Inferior parietal cortex (tissue), 1 donor: Measurements from ENCODE around the gene RIPOR1.
"Not testable (repeated sequence)": the region's sequence is repeated elsewhere in the genome, so short reads cannot be mapped to it uniquely, and the experiment has no call there.

Experiments used
- DNase-seq: peaks from one replicate; pipeline ENCODE4 v3.0.0-alpha.2; 2016; ENCODE audit errors: extremely low spot score

The RIPOR1 gene

DNA sequence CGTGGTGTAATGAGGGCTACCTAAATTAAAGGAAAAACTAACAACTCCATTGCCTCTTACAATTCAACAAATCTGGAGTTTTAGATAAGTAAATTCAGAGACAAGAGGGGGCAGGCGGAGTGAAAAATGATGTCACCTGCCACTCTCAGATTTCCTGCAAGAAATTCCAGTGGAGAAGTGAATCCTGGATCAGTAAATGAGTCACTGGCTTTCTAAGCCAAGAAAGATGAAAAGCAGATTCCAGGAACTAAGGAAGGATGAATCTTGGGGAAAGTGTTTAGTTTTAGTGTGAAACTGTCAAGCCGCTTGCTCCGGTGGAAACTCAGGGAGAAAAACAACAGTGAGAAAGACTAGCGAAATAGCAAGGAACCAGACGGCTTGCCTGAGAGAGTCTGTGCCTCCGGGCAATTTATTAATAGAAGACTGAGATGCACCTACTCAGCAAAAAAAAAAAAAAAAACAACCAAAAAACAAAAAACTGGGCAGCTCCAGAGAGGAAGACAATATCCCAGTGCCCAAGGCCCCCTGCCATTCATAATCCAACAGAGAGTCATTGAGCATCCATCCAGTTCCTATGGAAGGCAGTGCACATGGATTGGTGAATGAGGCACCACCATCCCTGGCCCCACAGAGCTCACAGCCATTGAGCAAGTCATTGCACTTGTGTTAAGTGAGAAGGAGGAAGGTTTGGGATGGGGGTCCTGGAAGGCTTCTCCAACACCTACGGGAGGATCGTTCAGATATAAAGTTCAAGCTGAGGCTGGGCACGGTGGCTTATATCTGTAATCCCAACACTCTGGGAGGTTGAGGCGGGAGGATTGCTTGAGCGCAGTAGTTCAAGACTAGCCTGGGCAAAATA is 12.1 kb upstream of the RIPOR1 start:
- no peak for DNase-seq

DNA sequence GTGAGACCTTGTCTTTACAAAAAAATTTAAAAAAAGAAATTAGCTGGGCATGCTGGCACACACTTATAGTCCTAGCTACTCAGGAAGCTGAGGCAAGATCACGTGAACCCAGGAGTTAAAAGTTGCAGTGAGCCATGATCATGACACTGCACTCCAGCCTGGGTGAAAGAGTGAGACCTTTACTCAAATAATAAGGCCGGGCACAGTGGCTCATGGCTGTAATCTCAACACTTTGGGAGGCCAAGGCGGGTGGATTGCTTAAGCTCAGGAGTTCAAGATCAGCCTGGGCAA is 11.5 kb upstream of the RIPOR1 start:
- DNase-seq: no peak

DNA sequence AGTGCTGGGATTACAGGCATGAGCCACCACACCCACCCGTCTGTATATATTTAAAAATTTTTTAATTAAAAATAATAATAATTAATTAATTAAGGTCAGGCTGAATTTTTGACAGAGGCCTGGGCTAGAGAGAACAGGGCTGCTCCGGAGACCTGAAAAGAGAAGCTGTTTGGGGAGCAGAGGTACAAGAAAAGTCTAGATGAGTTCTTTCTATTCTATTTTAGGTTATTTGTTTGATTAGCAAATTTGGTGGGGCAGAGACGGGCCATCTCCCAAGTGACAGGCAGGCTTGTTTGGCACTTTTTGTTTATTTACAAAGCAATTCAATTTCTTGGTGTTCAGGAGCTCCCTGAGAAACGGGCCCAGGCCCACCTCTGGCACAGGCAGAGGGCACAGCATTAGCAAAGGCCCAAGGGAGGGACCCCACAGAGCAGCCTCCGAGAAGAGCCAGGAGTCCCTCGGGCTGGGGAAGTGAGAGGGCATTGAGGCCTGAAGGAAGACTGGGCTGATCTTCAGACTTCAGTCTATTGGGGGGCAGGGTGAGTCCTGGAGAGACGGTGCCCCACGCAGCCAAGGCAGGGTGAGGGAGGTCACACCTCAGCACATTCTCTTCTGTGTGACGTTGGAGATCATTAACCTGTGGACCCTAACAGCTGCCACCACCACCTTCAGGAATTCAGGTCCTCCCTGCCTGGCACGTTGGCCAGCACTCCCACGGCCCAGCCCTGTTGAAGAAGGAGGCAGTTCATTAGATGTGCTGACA is 10.8 kb upstream of the RIPOR1 start:
- no peak for DNase-seq

DNA sequence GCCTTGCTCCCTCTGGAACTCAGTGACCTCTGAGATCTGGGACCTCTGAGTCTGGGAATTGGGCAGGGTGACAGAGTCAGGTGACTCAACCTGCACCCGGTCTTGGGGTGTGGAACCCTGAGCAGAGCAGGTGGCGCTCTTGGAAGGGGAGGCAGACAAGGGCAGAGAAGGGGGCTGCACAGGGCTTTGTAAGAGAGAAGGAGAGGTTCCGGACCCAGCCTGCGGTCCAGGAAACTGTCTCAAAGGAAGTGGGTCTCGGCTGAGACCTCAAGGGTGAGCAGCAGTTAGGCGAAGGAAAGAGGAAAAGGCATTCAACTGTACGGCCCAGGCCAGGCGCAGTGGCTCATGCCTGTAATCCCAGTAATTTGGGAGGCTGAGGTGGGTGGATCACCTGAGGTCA is 10.0 kb upstream of the RIPOR1 start:
- DNase-seq: no peak

DNA sequence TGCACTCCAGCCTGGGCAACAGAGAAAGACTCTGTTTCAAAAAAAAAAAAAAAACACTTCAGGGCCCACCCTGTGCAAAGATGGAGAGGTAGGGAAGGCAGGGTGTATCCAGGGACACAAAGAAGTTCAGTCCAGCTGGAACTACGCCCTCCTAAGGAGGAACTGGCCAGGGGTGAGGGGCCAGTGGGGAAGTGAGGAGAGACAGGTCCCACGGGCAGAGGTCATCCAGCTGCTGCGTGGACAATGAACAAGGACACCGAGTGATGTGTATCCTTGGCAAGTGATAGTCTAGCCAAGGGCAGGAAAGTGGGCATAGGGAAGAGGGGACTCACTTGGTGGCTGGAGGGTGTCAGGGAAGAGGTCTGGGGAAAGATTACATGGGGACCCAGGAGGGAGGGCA is 9.4 kb upstream of the RIPOR1 start:
- no peak for DNase-seq

DNA sequence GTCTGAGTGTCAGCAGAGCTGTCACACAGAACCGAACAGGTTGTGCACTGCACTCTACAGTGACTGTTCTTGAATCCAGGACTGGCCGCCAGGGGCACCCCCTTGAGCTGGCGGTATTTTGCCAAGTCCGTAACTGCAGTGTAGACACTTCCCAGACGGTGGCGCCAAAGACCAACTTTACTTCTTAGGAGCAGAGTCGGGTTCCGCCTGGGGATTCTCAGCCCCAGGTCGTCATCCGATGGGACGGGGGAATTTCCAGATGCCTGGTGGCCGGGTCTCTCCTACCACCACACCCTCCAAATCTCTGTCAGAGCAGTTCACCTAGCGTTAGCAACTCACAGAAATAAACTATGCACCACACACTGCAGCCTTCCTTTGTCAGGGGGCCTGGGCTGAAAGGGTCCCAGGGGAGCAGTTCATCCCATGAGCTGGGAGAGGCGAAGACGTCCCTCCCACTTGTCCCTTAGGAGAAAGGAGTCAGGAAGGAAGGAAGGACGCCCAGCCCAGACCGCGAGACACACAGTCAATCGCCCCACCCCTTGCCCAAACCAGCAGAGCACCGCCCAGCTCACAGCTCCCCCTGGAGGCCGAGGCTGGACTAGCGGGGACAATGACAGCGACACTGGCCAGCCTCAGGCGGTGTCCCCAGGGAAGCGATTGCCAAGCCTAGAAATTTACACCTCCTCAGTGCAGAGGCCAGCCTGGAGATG is 7.4 kb upstream of the RIPOR1 start:
- peak; percentile 99 for DNase-seq

DNA sequence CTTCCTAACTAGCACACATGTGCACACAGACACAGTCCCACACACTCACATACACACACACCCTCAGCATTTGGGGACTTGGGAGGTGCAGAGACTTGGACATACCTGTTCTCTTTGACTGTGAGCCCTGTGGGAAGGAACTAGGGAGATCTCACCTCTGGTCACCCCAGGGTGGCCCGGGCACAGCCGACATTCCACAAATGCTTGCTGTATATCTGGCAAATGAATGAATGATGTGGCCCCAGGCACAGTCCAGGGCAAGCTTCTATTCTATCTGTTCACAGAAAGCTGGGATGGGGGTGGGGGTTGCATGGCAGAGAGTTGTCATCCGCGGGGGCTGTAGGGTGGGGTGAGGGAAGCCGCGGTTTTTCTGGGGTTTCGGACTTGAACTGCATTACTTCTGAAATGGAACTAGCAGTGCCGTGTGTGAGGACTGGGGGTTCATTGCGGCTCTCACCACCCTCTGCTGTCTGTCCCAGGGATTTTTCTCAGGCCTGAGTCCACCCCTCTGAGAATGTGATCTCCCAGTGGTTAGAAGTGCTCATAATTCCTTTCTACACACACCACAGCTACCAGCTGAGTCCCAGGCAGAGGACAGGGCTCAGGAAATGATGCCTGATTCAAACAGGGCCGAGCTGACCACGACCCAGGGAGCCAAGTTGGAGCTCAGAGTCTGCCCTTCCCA is 3.3 kb upstream of the RIPOR1 start:
- DNase-seq: no peak

DNA sequence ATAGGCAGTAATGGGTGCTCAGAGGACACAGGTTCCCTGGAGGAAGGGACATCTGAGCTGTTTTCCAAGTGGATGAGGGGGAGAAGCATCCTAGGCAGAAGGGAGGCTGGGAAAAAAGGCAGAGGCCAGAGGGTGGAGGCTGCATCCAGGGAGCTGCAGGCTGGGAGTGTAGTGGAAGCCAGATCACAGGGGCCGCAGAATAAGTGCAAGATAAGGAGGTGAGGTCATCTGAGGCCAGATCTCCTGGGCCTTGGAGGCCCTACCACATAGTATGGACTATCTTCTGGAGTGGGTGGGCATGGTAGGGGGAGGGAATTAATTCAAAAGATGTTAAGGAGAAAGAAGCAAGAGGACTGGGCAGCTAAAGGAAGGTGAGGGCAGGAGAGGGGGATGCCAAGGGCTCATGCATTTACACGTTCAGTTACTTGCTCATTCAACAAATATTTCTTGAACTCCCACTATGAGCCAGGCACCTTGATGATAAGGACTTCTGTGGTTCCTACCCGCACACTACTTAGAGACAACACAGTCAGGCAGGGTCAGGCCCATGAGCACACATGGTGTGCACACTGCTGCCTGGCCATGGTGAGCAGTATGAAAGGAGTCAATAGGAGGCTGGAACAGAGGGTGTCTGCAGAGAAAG is 2.4 kb upstream of the RIPOR1 start:
- DNase-seq: no peak

DNA sequence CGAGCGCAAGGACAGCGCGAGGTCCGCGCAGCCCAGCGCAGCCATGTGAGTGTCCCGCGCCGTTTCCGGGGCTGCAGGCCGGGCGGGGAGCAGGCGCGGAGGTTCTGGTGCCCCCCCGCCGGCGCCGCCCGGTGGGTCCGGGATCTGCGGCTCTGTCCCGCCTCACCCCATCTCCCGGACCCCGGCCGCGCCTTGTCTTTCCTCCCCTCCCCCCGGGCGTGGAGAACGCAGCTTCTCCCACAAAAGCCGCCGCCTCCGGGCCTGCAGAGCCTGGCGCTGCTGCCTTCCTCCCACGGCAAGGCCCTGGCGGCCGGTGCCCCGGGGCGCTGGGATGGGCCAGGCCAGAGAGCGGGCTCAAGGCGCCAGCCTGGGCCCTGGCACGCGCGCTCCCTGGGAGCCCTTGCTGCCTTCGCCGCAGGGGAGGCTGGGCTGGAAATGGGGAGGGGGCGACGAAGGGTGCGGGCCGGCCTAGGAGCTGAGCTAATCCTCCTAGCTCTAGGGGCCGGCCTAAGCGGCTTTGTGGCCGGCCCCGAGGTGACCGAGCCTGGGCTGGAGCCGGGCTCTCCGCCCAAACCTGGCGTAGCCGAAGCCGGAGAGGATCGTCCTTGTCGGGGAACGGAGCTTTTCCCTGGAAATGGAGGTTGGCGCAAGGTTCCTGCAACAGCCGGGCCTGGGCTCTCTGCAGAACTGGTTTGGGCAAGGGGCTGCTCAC is 397 bp downstream of the RIPOR1 start:
- no peak for DNase-seq

DNA sequence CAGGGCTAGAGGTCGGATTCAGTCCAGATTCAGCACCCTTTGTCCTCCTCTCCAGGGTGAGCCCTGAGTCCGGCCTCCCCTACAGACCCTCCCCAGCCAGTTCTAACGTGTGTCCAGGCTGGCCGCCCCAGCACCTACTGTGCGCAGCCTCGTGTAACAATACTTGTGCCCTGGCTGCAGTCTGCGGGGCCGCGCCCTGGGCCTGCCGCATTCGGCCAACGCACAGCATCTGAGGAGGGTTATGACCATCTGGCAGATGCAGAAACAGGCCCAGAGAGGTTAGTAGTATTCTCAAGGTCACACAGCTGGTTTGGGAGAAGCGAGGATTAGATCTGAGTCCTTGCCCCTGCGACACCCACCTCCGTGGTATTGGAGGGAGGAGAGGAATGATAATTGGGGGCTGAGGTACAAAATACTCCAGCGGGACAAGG is 968 bp downstream of the RIPOR1 start:
- DNase-seq: no peak

DNA sequence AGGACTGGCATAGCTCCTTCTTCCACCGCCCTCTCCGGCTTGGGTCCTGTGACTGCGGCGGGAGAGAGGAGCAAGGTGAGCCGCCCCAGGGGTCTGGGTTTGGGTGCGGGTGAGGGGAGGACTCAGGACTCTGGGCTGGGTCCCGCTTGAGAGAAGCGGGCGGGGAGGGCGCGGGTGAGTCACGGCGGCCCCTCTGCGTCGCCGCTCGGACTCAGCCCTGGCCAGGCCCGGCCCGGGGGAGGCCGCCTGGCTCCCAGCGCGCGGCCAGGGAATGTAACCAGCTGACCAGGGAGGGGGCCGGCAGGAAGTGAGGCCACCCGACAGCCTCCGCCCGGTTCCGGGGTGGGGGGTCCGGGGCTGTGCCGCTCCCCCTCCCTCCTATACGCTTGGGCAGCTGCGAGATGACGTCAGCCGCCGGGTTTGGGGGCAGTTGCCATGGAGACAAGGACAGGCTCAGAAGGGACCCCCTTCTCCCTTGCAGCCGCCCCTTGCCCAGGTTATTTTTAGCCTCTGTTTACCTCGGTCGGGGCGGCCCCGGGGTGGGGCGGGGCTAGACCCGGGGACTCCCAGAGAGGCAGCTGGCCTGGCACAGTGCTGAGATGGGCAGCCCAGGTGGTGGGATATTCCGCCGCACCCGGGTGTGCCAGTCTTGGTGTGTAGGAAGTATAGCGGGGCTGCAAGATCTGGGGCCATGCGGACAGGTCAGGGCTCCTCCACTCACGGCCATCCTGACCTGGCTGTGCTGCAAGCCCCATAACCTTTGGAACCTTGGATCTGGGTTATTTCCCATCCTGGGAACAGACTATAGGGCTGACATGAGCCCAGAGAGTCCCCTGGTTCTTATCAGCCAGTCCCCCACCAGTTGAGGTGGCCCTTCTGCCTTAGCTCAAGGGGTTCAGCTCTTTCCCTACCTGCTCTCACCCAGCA is 1.6 kb downstream of the RIPOR1 start:
- no peak for DNase-seq

DNA sequence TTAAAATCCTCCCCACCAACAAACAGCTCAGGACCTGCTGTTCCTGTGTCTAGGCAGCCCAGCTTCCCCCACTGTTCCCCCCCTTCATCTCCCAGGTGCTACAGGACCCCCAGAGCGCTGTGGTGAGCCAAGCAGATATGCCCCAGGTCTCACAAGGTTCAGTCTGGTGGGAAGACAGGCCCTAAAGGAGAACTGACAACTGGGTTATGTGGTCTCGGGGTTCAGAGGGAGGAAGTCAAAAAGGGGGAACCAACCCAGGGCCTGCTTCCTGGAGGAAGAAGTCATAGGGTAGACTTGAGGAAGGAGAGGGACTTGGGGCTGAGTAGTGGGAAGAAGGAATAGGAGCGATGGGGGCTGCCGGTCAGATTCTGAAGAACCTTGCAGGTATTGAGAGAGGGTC is 2.6 kb downstream of the RIPOR1 start:
- no peak for DNase-seq

DNA sequence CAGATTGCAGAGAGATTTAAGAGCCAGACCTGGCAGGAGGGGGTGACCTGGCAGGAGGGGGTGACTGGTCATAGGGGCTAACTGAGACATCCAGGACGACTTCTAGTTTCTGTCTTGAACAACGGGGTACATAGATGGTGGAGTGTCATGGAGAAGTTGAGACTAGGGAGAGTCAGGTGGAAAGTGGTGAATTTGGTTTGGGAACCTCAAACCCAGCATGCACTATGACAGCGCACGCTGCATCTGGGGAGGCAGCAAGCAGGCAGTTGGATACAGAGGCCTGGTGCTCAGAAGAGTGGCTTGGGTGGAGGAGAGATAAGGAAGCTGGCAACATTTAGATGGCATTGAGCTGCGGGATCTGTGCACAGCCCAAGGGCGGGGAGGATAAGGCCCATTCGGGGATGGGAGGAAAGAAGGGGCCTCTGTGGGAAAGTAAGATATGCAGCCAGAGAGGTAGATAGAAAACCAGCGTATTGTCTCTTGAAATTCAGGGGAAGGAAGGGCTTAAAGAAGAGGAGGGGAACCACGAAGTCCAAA is 4.5 kb downstream of the RIPOR1 start:
- no peak for DNase-seq

DNA sequence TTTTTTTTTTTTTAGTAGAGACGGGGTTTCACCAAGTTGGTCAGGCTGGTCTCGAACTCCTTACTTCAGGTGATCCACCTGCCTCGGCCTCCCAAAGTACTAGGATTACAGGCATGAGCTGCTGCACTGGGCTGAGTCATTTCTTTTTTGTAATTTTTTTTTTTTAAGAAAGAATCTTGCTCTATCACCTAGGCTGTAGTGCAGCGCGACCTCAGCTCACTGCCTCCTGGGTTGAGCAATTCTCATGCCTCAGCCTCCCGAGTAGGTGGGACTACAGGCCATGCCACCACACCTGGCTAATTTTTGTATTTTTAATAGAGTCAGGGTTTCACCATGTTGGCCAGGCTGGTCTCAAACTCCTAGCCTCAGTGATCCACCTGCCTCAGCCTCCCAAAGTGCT is 5.4 kb downstream of the RIPOR1 start:
- DNase-seq: not testable (repeated sequence)

DNA sequence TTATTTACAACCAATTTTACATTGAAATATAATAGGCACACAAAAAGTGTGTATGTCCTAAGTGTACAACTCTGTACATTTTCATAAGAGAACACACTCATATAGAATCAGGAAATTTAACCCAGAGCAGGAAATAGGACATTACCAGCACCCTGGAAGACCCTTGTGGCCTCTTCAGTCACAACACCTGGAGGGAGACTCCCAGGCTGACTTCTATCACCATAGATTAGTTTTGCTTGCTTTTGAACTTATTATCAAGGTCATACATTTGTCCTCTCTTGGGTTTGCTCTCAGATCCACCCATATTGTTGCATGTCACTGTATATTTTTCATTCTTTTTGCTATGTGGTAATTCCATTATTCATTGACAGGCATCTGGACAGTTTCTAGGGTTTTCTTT is 5.8 kb downstream of the RIPOR1 start:
- DNase-seq: no peak

DNA sequence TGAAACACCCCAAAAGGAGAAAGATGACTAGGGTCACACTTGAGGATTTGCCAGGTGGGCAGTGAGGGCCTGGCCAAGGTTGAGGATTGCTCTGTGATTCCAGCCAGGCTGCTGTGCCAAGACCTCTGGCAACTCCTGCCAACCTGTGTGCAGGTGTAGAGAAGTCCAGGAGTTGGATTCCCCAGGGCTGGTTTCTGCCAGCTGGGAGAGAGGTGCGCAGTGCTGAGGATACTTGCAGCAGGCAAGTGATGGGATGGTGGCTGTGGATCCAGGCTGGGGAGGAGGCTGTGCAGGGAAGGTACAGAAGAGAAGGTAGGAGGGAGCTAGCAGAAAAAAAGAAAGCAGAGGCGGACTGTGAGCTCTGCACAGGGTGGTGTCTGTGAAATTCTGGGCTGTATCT is 6.6 kb downstream of the RIPOR1 start:
- no peak for DNase-seq

DNA sequence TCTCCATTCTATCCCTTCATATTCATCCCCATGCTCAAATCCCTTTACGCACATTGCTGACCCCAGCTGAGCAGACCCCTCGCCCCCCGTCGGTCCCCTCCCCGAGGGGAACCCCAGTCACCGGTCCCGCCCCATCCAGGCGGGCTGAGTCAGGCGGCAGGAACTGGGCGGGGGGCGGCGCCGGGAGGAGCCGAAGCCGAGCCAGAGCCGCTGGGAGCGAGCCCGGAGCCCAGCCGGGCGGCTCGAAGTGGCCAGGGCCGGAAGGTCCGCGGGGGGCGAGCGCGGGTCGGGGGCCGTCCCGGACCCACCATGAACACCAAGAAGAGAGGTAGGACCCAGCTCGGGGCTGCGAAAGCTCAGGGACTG is 8.6 kb downstream of the RIPOR1 start:
- DNase-seq: no peak

DNA sequence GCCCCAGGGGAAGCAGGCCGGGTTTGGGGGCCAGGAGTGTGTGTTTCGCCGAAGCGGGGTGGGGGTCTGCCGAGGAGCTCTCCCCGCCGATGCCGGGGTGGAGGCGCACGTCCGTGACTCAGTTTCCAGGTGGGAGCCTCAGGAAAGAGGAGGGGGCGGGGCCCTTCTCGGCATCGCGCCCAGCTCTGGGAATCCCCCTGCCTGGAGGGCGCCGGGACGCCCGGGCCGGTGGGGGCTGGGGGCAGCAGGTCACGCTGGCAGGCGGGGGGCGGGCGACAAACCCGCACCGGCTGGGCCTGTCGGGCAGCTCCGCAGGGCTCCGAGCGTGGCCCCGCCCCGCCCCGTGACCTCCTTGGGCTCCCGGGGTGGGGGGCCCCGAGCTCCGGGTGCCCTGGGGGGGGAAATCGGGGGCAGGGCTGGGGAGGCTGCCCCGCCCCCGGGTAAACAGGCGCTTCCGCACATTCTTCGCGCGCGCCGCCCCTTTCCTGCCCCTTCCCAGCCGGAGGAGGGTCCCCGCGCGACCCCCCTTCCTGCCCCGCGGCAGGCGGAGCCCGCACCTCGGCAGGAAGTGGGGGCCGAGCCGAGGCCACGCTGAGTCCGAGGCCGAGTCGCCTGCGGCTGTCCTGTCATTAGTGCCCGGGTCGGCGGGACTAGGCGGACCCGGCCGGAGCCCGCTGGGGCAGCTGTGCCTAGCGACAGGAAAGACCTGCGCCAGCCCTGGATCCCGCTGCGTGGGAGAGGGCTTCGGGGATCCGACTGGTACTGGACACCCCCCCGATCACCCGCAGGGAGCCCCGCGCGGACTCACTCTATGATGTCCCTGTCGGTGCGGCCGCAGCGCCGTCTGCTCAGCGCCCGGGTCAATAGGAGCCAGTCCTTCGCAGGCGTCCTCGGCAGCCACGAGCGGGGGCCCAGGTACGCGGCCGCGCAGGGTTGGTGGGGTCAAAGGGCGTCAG is 9.3 kb downstream of the RIPOR1 start:
- no peak for DNase-seq
